COLO668 (cell line): ENCODE results near the gene GPSM1.

Experiments
- DNase-seq: peaks from one replicate; lab custom pipeline; 2025; ENCODE audit not compliant: unreplicated experiment; lab: John Stamatoyannopoulos, UW

Gene GPSM1

GRCh38 chr9:136407911-136408310 lies 80.6 kb downstream of the GPSM1 start:
- DNase-seq, result no peak
